Spleen (tissue), 7 donors: ENCODE data around the gene FSTL4.

Experiments used
- POLR2AphosphoS5 ChIP-seq, 3 donors: sonication (generic); formaldehyde crosslinking; IDR thresholded peaks; one replicate each; pipeline ENCODE4 v1.5.1; 2017; ENCODE audit warnings: antibody characterized with exemption in 3 of 3
- TF ChIP-seq, protein P1 (sequence below), 11 experiments: fragments of 200-600 bp in 7 of 11; fragments of 450-650 bp in 4 of 11; sonication (generic) in 4 of 11; IDR thresholded peaks in 8 of 11; conservative IDR thresholded peaks in 3 of 11; 1 replicate in 7 of 11; 2 replicates in 4 of 11; pipeline versions ENCODE4 v1.4.0 to v1.8.0; 2016 to 2021; ENCODE audit warnings: antibody characterized with exemption in 11 of 11, inconsistent platforms in 4 of 11, mild to moderate bottlenecking in 1 of 11
- donor health status: DM: no; HTN: no; CAD: no; lungs with moderate emphysema.
- donor health status: DM: no; HTN: no; CAD: no.
- donor health status: DM: no; HTN: no; CAD: no.

DNA sequence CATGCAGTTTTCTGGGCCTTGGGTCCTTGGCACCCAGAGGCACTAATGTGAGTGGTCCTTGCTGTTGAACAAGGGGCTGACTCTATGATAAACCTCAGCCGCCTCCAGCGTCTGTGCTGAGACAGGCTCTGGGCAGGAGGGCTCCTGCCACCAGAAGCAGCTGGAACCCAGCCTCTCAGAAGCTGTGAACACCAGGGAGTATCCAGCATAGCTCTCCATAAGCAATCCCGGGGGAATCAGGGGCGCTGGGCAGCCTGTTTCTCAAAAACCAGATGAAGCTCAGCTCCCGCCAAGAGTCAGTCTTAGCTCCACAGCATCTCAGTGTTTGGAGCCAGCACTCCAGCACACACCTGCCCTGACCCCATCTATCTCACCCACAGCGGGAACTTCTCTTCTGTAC, 390.3 kb downstream of the FSTL4 start:
- TF ChIP-seq, protein P1, sequence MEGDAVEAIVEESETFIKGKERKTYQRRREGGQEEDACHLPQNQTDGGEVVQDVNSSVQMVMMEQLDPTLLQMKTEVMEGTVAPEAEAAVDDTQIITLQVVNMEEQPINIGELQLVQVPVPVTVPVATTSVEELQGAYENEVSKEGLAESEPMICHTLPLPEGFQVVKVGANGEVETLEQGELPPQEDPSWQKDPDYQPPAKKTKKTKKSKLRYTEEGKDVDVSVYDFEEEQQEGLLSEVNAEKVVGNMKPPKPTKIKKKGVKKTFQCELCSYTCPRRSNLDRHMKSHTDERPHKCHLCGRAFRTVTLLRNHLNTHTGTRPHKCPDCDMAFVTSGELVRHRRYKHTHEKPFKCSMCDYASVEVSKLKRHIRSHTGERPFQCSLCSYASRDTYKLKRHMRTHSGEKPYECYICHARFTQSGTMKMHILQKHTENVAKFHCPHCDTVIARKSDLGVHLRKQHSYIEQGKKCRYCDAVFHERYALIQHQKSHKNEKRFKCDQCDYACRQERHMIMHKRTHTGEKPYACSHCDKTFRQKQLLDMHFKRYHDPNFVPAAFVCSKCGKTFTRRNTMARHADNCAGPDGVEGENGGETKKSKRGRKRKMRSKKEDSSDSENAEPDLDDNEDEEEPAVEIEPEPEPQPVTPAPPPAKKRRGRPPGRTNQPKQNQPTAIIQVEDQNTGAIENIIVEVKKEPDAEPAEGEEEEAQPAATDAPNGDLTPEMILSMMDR (IDR thresholded peaks at IDR 0.05 in 8 of 11, conservative IDR thresholded peaks at IDR 0.05 in 3 of 11) = no peak
- TF ChIP-seq POLR2AphosphoS5 (IDR thresholded peaks at IDR 0.05) = no peak
